Neural progenitor cell (in vitro differentiated cells): Measurements from ENCODE around the gene EEF1A1.

Experiments used
- CTCF ChIP-seq: fragments of 200-600 bp; sonication (generic); IDR thresholded peaks from 2 replicates; pipeline ENCODE4 v1.5.1; 2017; ENCODE audit warnings: antibody characterized with exemption, mild to moderate bottlenecking
- EZH2 ChIP-seq: fragments of 200-600 bp; sonication (generic); IDR thresholded peaks from 2 replicates; pipeline ENCODE4 v1.6.1; 2017; ENCODE audit warnings: antibody characterized with exemption, mild to moderate bottlenecking, moderate library complexity
- EZH2phosphoT487 ChIP-seq: fragments of 200-600 bp; sonication (generic); IDR thresholded peaks from 2 replicates; pipeline ENCODE4 v1.6.1; 2017; ENCODE audit warnings: antibody characterized with exemption

GRCh38 chr6:73562558-73562957 is 41.7 kb upstream of the EEF1A1 start:
- TF ChIP-seq EZH2: no peak
- no peak for TF ChIP-seq CTCF
- no peak for TF ChIP-seq EZH2phosphoT487
